Lower leg skin (tissue), 4 donors: ENCODE data around the gene RABEPK. TPM values are rescaled to one million over a fixed set of nuclear protein-coding genes. Genes with fewer than 3 reads are reported as not detected.
"Not testable (repeated sequence)": the region's sequence is repeated elsewhere in the genome, so short reads cannot be mapped to it uniquely, and the experiment has no call there.

Experiments
- DNase-seq, 2 donors: peaks; one replicate each; pipeline ENCODE4 v3.0.0-alpha.2; 2019; ENCODE audit warnings: low spot score in 2 of 2
- H3K4me3 ChIP-seq: fragments of 200-600 bp; sonication (generic); 2 replicates; pipeline ENCODE4 v1.5.1; 2017; ENCODE audit warnings: mild to moderate bottlenecking, low read depth; ENCODE audit not compliant: poor library complexity, severe bottlenecking
- CTCF ChIP-seq, 3 donors: fragments of 450-650 bp; IDR thresholded peaks; one replicate each; pipeline ENCODE4 v1.5.1; 2016; ENCODE audit warnings: antibody characterized with exemption in 3 of 3, mild to moderate bottlenecking in 3 of 3, moderate library complexity in 2 of 3
- POLR2A ChIP-seq, 2 donors: fragments of 450-650 bp; IDR thresholded peaks; one replicate each; pipeline ENCODE4 v1.6.1; 2016 to 2017; ENCODE audit warnings: antibody characterized with exemption in 2 of 2, mild to moderate bottlenecking in 1 of 2, moderate library complexity in 1 of 2
- WGBS, 2 donors: methylation state at CpG; one replicate each; pipeline ENCODE4 v1.1.5; 2018; 5-methylcytosine and 5-hydroxymethylcytosine counted together
- intact Hi-C: fragments of 100-400 bp; cut with DNase I; formaldehyde crosslinking; loops from one replicate; pipeline ENCODE4 v1.15.0; 2023; ENCODE audit warnings: low total_unique reads
- total RNA-seq, 4 donors: library from RNA; depleted of rRNA; stranded (reverse); fragments of >200 nt; gene quantifications; one replicate each; pipeline ENCODE4 v1.1.0, GENCODE V29; 2016

The RABEPK gene
- total RNA-seq, 4 donors from 2014 or later: 12.3 to 17.9 (median 14.1) TPM

GRCh38 chr9:125177888-125178287 is 22.5 kb upstream of the RABEPK start:
- WGBS, 2 donors: 90 to 94% methylated on average over 1 of the region's 1 CpG
- DNase-seq: peak in 1 of 2 donors; percentile 5
- TF ChIP-seq POLR2A (IDR thresholded peaks at IDR 0.05) (no peak), CTCF (IDR thresholded peaks at IDR 0.05) (no peak)
- intact Hi-C loops: no loop called here
- no peak overlapping the region for H3K4me3 ChIP-seq

- intact Hi-C loops, DNase-seq, H3K4me3 ChIP-seq: not testable (repeated sequence)
- 85 to 92% methylated on average over 4 of the region's 4 CpGs for WGBS, 2 donors
Measured at GRCh38 chr9:125179776-125180175, 20.6 kb upstream of the RABEPK start.

- TF ChIP-seq CTCF (IDR thresholded peaks at IDR 0.05) (no peak), POLR2A (IDR thresholded peaks at IDR 0.05) (no peak)
- intact Hi-C loops: no loop called here
- peak in 1 of 2 donors; percentile 15 for DNase-seq
- WGBS, 2 donors: 90 to 91% methylated on average over 9 of the region's 9 CpGs
- no peak overlapping the region for H3K4me3 ChIP-seq
Measured at GRCh38 chr9:125180876-125181275, 19.5 kb upstream of the RABEPK start.

- intact Hi-C loops, DNase-seq, H3K4me3 ChIP-seq: not testable (repeated sequence)
- 90 to 97% methylated on average over 4 of the region's 4 CpGs for WGBS, 2 donors
Measured at GRCh38 chr9:125181756-125182155, 18.6 kb upstream of the RABEPK start.

- intact Hi-C loops: no loop called here
- no peak overlapping the region for H3K4me3 ChIP-seq
- TF ChIP-seq CTCF (IDR thresholded peaks at IDR 0.05) (no peak), POLR2A (IDR thresholded peaks at IDR 0.05) (no peak)
- WGBS, 2 donors: 59 to 68% methylated on average over 2 of the region's 2 CpGs
- no peak for DNase-seq
Measured at GRCh38 chr9:125183054-125183453, 17.3 kb upstream of the RABEPK start.

DNA sequence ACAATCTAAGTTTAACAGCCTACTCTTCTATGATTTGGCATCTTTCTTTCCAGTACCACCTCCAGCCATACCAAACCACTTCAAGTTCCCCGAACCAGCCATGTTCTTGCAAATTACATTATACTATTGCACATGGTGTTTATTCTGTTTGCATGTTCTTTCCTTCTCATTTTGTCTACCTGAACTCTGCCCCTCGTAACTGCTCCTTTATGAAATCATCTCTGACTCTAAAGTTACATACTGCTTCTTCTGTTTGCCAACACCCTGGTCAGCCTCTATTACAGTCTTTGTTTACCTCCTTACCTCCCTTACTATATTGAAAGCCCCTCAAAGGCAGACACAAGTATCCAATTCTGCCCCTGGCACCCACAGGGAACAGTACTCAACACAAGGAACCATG is 16.8 kb upstream of the RABEPK start:
- intact Hi-C loops: no loop called here
- no peak overlapping the region for H3K4me3 ChIP-seq
- 79 to 95% methylated on average over 2 of the region's 2 CpGs for WGBS, 2 donors
- DNase-seq: peak in 1 of 2 donors; percentile 1
- TF ChIP-seq POLR2A (IDR thresholded peaks at IDR 0.05) (no peak), CTCF (IDR thresholded peaks at IDR 0.05) (no peak)

DNA sequence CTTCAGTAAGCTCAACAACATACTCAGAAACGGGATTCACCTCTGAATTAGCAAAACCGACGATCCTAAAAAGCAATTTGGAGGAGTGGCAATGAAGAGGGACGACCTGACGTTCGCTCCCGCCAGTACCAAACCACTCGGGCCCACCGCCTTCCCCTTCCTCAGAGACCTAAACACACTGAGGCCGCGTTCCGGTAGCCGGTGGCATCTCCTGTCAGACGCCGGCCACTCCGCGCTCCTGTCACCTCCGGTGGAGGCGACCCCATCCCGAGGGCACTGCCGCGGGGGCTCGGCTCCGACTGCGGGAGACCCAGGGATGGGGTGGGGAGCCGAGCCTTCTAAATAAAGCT is 11.4 kb upstream of the RABEPK start:
- peak overlapping the region; percentile 99 for H3K4me3 ChIP-seq
- 0 to 1% methylated on average over 20 to 26 of the region's 26 CpGs for WGBS, 2 donors
- intact Hi-C loops: no loop called here
- TF ChIP-seq POLR2A (IDR thresholded peaks at IDR 0.05) (no peak), CTCF (IDR thresholded peaks at IDR 0.05) (no peak)
- peak; percentile 23 to 90 for DNase-seq
